T-helper 22 cell (primary cell): Measurements from ENCODE around the gene ATP2B3.
A peak's percentile ranks its signal among the peaks of the same experiment; 100 is the strongest.

Experiments
- DNase-seq: peaks from one replicate; pipeline ENCODE4 v3.0.0-alpha.2; 2020; ENCODE audit warnings: low read depth

Gene ATP2B3

DNA sequence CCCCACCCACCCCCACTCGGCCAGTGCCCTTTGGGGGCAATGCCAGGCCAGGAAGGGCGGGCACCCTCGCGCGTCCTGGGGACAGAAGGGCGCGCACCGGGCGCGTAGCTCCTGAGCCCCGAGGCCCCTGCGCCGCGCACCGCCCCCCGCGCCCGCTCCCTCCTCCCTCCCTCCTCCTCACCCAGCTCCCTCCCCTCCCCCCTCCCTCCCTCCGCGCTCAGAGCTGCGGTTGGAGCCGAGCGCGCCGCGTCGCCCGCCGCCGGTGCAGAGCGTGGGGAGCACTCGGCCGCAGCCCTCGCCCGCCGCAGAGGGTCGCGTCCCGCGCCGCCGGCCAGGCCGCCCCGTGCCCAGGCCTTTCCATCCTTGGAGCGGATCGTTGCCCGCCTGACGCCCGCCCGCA, at the start of gene ATP2B3:
TSS of gene ATP2B3 (plus strand) at position 220 of the 400 bp plus-strand sequence. CDS start 18,606 bp downstream, outside the sequence.
- no peak for DNase-seq

- DNase-seq = no peak
These were observed 49.3 kb upstream of the ATP2B3 start for GRCh38 chrX:153468008-153468580.

DNA sequence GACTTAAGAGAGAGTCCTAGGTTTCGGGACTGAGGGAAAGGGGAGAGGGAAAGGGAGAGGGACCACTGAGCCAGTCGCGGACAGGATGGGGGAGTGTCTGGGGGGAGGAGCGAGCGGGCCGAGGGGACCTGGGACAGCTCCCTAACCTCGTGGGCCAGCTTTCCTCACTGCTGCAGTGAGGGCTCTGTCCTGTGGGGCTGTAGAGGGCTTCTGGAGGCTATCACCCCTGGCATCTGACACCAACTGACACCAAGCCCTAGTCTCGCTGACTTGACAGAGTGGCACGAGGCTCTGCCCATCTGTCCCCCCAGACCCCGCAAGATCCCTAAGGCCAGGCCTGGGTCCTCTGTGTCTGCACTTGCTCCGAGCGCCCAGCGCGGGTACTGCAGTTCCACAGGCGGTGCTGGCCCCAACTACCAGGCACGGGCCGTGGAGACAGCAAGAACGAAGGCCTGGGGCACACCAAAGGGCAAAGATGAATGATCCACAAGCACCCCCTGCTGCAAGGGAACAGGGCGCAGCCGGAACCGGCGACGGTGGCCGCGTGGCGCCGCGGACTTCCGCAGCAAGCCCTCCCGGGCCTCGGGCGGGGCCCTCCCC, 47.5 kb upstream of the ATP2B3 start:
- no peak for DNase-seq

DNA sequence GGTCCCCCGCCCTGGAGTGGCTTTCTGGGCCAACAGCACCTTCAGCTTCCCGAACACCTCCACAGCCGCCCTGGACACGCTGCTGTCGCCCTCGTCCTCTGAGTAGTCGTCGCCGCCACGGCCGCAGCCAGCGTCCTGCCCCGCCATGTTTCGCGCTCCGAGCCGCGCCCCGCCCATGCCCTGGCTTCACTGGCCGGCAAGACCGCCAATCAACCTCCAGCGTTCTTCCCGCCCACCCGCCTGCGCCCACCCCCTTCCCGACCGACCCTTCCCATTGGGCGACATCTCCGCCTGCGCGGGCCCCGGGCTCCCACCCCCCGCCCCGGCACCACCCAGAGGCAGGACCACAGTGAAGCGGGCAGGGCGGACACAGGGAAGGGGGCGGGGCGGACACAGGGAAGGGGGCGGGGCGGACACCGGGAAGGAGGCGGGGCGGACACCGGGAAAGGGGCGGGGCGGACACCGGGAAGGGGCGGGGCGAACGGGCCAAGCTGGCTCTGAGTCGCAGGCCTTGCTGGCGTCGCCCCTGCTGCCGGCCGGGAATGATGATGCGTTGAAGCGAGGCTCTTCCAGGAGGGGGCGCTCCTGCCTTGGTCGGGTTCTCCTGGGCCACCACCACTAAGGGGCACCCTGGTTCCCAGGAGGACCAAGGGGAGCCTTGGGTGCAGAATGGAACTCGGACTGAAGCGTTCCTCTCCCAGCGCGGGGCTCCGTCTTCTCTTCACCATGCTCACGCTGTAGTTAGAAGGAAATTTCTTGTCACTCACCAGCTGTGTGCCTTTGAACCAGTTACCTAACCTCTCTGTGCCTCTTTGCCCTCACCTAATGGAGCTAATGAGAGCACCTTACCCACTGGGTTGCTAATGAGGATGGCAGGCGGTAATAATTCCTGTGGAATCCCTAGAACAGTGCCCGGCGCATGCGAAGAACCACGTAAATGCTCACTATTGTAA, 46.8 kb upstream of the ATP2B3 start, which contains the start of gene HAUS7:
TSS of gene HAUS7 (minus strand) at position 166 of the 953 bp plus-strand sequence. CDS start at position 147, 19 bp downstream.
- peak; percentile 82 for DNase-seq

DNA sequence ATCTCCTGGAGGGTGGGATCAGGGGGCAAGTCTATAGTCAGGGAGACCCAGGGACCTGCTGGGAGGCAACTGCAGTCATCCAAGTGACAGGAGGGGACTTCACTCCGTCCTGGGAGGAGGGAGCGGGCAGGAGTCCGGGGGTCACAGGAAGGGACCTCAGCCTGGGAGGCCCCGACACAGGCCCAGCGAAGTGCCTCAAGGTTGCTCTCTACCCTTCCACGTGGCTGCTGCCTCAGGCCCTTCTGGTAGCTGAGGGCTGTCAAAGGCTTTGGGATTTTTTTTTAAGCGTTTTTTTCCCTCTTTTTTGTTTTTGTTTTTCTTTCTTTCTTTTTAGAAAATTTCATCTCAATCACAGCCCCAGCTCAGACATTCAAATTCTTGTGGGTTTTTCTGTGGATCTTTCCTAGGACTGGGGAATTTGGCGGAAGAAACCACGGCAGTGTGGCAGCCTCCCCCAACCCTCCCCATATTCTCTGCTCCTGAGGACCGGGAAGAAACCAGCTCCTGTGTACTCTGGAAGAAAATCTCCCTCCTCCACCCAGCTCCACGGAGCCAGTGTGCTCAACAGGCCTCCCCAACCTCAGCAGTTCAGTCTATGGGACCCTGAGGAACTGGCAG, 45.7 kb upstream of the ATP2B3 start:
- no peak for DNase-seq

DNA sequence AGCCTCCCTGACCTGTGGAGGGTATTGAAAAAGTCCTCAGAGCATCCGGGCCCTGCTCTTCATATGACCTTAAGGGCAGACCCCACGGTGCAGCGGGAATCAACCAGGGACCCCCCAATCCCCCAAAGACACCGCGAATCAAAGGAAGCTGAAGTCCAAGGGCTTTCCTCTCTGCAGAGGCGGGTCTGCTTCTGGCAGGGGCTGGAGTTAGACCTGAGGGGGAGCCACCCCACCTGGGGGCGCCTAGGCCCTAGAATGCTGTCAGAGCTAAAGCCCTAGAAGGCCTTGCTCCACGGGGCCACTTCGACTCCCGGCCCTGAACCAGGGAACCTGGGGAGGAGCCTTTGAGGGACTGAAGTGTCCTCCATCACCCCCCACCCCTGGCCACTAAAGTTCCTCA, 44.3 kb upstream of the ATP2B3 start:
- DNase-seq = no peak

- DNase-seq = no peak
These were observed 43.2 kb upstream of the ATP2B3 start for GRCh38 chrX:153474266-153474665.

DNA sequence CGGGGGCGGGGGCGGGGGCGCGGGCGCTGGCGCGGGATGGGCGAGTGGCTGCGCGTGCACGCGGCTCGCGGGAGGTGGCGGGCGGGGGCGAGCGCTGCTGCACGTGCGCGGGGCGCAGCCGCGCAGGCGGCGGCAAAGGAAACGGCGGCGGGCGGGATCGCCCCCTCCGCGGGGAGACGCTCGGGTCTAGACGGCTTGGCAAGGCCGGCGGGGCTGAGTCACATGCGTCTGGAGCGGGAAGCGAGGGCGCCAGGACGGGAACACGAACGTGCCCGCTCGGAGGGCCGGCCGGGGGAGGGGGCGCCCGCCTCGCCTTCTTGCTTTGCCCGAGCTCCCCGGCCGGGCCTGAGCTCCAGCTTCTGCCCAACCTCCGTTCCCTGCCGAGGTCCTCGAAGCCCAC, 42.7 kb upstream of the ATP2B3 start:
- DNase-seq = peak; percentile 26

DNA sequence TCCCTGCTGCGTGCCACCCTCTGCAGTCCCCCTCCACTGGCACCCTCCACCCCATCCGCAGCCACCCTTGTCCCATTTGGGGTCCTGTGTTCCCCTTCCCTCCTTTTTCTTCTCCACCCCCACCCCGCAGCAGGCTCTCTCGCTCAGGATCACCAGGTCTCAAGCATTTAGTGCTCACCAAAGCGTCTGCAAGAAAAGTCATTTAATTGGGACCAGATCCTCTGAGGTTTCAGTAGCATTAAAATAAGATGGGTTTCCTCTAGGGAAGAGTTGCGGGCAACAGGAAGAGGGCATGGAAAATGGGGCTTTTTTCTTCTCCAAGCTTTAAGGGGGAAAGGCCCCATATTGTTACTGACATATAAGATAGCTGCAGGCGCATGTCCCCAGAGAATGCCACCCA, 42.2 kb upstream of the ATP2B3 start:
- DNase-seq = no peak

- DNase-seq = no peak
These were observed 41.6 kb upstream of the ATP2B3 start for GRCh38 chrX:153475751-153476281.

- DNase-seq = no peak
These were observed 40.6 kb upstream of the ATP2B3 start for GRCh38 chrX:153476666-153477363.

DNA sequence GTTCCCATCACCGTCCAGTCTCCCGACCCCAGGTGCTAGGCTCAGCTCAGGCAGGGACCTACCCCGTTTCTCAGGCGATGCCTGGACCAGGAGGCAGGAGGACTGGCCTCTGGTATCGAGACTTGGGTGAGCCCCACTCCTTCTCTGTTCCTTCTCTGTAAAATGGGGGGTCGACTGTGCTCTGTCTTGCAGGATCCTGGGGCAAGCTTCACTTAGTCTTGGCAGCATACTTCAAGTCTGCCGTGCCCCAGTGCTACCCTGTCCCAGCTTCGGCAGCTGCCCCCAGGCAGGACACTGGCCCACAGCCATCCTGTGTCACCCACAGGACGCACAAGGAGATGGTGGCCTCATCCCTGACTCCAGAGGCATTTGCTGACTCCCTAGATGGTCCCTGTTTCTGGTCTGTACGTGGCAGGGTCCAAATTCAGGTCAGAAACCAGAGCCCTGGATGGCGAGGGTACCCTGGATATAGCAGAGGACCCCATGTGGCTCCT, 40.0 kb upstream of the ATP2B3 start:
- no peak for DNase-seq

- no peak for DNase-seq
These were observed 39.5 kb upstream of the ATP2B3 start for GRCh38 chrX:153477901-153478300.

DNA sequence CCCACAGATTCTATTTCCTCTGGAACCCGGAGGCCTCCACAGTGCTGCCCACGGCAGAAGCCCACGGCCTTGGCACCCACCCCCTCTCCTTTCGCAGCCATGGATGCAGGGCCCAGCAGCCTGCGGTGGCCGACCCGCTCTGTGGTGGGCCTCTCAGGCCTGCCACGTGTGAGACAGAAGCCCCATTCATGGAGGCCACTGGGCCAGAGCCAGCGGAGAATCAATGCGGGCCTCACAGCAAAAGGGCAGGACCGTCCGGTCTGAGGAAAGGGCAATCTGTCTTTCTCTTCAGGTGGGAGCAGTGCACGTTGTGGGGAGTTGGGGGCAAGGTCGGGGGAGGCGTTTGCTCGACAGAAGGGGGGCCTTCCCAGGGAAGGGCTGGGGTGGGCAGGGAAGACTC, 38.7 kb upstream of the ATP2B3 start:
- DNase-seq = no peak

DNA sequence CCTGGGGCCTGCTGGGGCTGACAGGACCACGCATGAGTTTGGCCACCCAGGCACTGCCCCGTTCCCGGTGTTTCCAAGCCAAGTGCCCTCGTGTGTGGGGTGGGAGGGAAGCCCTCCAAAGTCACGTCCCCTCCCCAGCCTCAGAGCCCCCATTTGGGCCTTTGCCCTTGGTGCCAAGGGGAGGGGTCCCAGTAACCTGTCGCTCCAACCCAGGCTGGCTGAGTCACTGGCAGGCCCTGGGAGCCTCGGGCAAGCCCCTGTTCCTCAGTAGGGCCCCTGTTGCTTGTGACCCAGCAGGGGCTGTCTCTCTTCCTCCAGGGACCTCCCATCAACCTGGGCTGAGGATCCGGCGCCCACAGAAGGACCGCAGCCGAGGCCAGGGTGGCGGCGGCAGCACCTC, 36.4 kb upstream of the ATP2B3 start:
- no peak for DNase-seq

GRCh38 chrX:153482376-153483015, 34.9 kb upstream of the ATP2B3 start:
- DNase-seq = no peak

- no peak for DNase-seq
These were observed 31.9 kb upstream of the ATP2B3 start for GRCh38 chrX:153485396-153486080.

DNA sequence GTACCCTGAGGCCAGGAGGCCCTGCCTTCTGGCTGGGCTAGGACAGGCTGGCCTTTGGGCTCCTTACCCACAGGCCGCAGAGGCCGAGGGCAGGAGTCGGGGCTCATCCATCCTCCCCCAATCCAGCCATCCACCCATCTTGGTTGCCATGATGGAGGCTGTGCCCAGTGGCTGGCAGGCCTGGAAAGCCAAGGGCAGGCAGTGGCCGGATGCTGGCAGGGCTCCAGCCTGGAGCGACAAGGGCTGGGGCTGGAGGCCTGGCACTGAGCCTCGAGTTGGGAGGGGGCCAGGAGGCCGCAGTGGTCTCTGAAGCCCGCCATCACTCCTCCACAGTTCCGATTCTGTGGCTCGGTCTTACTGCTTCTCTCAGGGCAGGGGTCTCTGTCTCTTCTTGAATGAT, 31.3 kb upstream of the ATP2B3 start:
- no peak for DNase-seq

DNA sequence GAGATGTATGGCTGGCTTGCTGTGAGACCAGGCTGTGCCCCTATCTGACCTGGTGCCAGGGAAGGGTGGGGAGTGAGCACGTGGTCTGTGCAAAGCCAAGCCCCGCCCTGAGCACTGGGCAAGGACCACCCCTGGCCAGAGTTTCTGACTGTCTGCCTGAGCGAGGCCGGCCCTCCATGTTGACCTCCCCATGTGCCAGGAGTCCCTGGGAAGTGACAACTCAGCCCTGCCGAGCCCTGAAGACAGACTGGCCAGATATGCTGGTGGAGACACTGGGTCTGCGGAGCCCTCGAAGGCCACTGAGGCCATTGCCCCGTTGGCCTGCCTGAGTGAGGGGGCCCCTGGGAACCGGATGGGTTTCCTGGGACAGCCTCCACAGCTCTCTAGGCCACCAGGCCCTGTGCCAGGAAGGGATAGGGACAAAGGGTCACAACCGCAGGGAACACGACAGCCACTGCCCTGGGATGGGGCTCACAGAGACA, 29.8 kb upstream of the ATP2B3 start:
- no peak for DNase-seq
